A549 (cell line): Measurements from ENCODE around the gene ENO1.

Experiments used
- CHD4 ChIP-seq: fragments of 200-600 bp; sonication (generic); IDR thresholded peaks from 2 replicates; pipeline ENCODE4 v1.6.1; 2016; ENCODE audit warnings: antibody characterized with exemption, mild to moderate bottlenecking, borderline replicate concordance
- CTCF ChIP-seq: fragments of >200 bp; sonication (Bioruptor Twin); formaldehyde crosslinking; IDR thresholded peaks from 3 replicates; pipeline ENCODE4 v1.5.1; 2016
- EP300 ChIP-seq, 2 experiments: fragments of >200 bp; sonication (Bioruptor Twin); formaldehyde crosslinking; IDR thresholded peaks; 2 replicates in 1 of 2; 3 replicates in 1 of 2; pipeline ENCODE4 v1.6.1; 2016 to 2017
- HEYL ChIP-seq: fragments of 250-450 bp; sonication (Bioruptor Pico); IDR thresholded peaks from 2 replicates; pipeline ENCODE4 v1.8.0; 2021; ENCODE audit warnings: mild to moderate bottlenecking, moderate library complexity
- RARB ChIP-seq: fragments of 250-450 bp; sonication (Bioruptor Pico); IDR thresholded peaks from 2 replicates; pipeline ENCODE4 v1.8.0; 2021; ENCODE audit warnings: mild to moderate bottlenecking, moderate library complexity
- RCOR1 ChIP-seq: fragments of 150-350 bp; IDR thresholded peaks from 2 replicates; pipeline ENCODE4 v1.6.1; 2014; ENCODE audit warnings: antibody characterized with exemption, low read length, low read depth
- RFX5 ChIP-seq: fragments of 450-650 bp; IDR thresholded peaks from 2 replicates; pipeline ENCODE4 v1.7.1; 2014; ENCODE audit warnings: antibody characterized with exemption, mild to moderate bottlenecking, moderate library complexity
- USF2 ChIP-seq: fragments of 450-650 bp; IDR thresholded peaks from 2 replicates; pipeline ENCODE4 v1.6.1; 2014; ENCODE audit warnings: antibody characterized with exemption
- ZNF302 ChIP-seq: fragments of 250-450 bp; sonication (Bioruptor Pico); IDR thresholded peaks from 2 replicates; pipeline ENCODE4 v1.9.0; 2021; ENCODE audit warnings: inconsistent platforms, mild to moderate bottlenecking, moderate library complexity

DNA sequence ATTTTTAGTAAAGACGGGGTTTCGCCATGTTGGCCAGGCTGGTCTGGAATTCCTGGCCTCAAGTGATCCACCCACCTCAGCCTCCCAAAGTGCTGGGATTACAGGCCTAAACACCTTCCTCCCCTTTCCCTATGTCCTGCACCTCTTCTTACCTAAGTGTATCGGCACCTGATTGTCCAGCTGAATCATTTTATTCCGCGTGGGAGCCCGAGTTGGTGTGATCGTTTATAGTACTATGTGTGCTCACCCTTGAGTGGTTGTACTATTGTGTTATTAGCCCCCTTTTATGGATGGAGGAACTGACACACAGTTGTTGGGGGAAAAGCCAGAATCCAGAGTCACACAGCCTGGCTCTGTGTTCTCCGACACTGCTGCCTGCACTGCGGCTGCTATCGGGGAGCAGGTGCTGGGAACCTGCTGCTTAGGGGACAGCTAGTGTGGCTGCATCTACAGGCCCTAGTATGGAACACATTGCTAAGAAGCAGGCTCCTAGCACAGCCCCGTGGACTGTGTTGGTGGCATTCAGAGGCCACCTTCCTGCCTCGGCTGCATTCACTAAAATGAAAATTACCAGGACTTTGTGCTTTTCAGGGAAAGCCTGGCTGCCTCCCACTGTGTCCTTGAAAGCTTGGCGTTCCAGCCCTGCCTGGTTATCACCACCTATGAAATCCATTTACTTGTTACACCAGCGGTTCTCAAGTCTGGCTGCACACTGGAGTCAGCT lies 21.6 kb downstream of the ENO1 start:
- TF ChIP-seq EP300 (IDR thresholded peaks at IDR 0.05) (no peak), CTCF (no peak), HEYL (CRISPR knock-in tag) (no peak), RARB (CRISPR knock-in tag) (peak; percentile 22; the same call in 1 of the 2 replicates), RCOR1 (no peak), CHD4 (no peak), USF2 (no peak), RFX5 (no peak), ZNF302 (CRISPR knock-in tag) (no peak)
